ENCODE results near the gene CDC6. TPM values are rescaled to one million over a fixed set of nuclear protein-coding genes. Genes with fewer than 3 reads are reported as not detected.
A peak's percentile ranks its signal among the peaks of the same experiment; 100 is the strongest.

CDC6 gene
- total RNA-seq, 3 donors from 2014 or later: 0.29 to 0.98 (median 0.80) TPM

GRCh38 chr17:40278414-40278813 lies 9.3 kb upstream of the CDC6 start:
- Histone ChIP-seq H3K36me3 (no peaks in the 10 kb centered on the region), H3K27ac (no peak overlapping the region), H3K4me1 (no peaks in the 10 kb centered on the region), H3K9me3 (no peaks in the 10 kb centered on the region), H3K27me3 (no peaks in the 10 kb centered on the region), H3K4me3 (no peak overlapping the region)
- TF ChIP-seq POLR2AphosphoS5 (IDR thresholded peaks at IDR 0.05) (no peak), CTCF (IDR thresholded peaks at IDR 0.05) (no peak), POLR2A (IDR thresholded peaks at IDR 0.05) (no peak)
- intact Hi-C loops (cut with DNase I; ENCODE audit: low total_unique reads): no loop called here
- DNase-seq (ENCODE audit: low spot score in 2 of 2): no peak

GRCh38 chr17:40279402-40279801 lies 8.3 kb upstream of the CDC6 start:
- TF ChIP-seq POLR2A (IDR thresholded peaks at IDR 0.05) (no peak), POLR2AphosphoS5 (IDR thresholded peaks at IDR 0.05) (no peak), CTCF (IDR thresholded peaks at IDR 0.05) (no peak)
- Histone ChIP-seq H3K9me3 (no peaks in the 10 kb centered on the region), H3K4me3 (no peak overlapping the region), H3K27me3 (no peaks in the 10 kb centered on the region), H3K4me1 (peaks cover 0 to 3% of the 10 kb centered on the region in 2 donors), H3K36me3 (no peaks in the 10 kb centered on the region), H3K27ac (no peak overlapping the region)
- intact Hi-C loops (cut with DNase I; ENCODE audit: low total_unique reads): no loop called here
- DNase-seq (ENCODE audit: low spot score in 2 of 2): no peak

GRCh38 chr17:40281663-40282062 lies 6.0 kb upstream of the CDC6 start:
- no peak for DNase-seq (ENCODE audit: low spot score in 2 of 2)
- Histone ChIP-seq H3K9me3 (no peaks in the 10 kb centered on the region), H3K4me3 (no peak overlapping the region), H3K27me3 (no peaks in the 10 kb centered on the region), H3K4me1 (peaks cover 0 to 5% of the 10 kb centered on the region in 2 donors), H3K36me3 (no peaks in the 10 kb centered on the region), H3K27ac (no peak overlapping the region)
- no peak for TF ChIP-seq CTCF (IDR thresholded peaks at IDR 0.05)
- TF ChIP-seq POLR2AphosphoS5 (IDR thresholded peaks at IDR 0.05): no peak
- TF ChIP-seq POLR2A (IDR thresholded peaks at IDR 0.05): no peak
- intact Hi-C loops (cut with DNase I; ENCODE audit: low total_unique reads): no loop called here

DNA sequence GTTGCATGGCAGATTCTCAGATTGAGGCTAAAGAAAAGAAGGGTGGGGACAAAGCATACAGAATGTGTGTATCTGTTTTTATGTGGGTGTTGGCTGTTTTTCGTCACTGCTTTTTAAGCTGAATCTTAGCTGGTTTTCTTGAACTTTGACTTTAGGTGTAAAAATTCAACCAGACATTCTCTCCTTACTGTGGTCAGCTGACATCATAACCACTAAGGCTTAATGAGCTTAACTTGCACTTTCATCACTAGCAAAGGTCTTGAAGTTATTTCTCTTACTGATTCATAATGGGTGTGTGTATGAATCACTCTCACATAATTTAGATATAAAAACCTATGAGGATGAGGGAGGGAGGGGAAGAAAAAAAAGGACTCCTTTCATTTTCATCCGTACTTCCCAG lies 4.0 kb upstream of the CDC6 start:
- no peaks in the 10 kb centered on the region for H3K27me3 ChIP-seq
- H3K27ac ChIP-seq: peak overlapping the region; percentile 55 to 77
- DNase-seq (ENCODE audit: low spot score in 2 of 2): no peak
- H3K9me3 ChIP-seq: no peaks in the 10 kb centered on the region
- no peaks in the 10 kb centered on the region for H3K36me3 ChIP-seq
- intact Hi-C loops (cut with DNase I; ENCODE audit: low total_unique reads): no loop called here
- peaks cover 0 to 9% of the 10 kb centered on the region in 2 donors for H3K4me1 ChIP-seq
- no peak overlapping the region for H3K4me3 ChIP-seq
- no peak for TF ChIP-seq CTCF (IDR thresholded peaks at IDR 0.05)
- no peak for TF ChIP-seq POLR2AphosphoS5 (IDR thresholded peaks at IDR 0.05)
- TF ChIP-seq POLR2A (IDR thresholded peaks at IDR 0.05): no peak

DNA sequence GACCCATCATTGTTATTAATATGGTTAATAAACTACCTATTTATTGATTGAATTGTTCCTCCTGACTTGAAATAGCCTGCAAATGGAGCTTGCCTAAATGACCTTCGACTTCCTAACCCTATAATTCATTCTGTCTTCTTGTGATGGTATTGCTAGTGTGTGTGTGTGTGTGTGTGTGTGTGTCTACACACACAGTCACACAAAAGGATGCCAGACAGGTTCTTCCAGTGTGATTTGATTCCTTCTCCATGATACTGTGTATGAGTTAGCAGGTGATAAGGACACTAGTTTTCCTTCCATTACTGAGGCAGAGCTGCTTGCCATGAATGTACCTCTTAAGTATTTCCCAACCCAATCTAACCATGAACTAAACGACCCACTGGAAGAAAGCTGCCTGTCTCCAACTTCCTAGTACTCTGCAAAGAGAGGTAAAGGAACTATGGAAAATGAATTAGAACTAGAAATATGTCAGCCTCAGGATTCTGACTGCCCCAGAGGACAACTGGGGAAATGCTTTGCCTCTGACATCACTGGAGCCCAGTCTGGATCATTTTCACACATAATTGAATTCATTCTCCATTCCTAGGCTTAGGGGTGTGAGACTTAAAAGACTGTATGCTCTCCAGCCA lies 3.5 kb upstream of the CDC6 start:
- no peak overlapping the region for H3K4me3 ChIP-seq
- H3K27ac ChIP-seq: peak overlapping the region; percentile 55 to 77
- no peak for DNase-seq (ENCODE audit: low spot score in 2 of 2)
- H3K27me3 ChIP-seq: no peaks in the 10 kb centered on the region
- intact Hi-C loops (cut with DNase I; ENCODE audit: low total_unique reads): no loop called here
- TF ChIP-seq CTCF (IDR thresholded peaks at IDR 0.05) (no peak), POLR2AphosphoS5 (IDR thresholded peaks at IDR 0.05) (no peak), POLR2A (IDR thresholded peaks at IDR 0.05) (no peak)
- no peaks in the 10 kb centered on the region for H3K36me3 ChIP-seq
- H3K9me3 ChIP-seq: no peaks in the 10 kb centered on the region
- H3K4me1 ChIP-seq: peaks cover 0 to 9% of the 10 kb centered on the region in 2 donors

All from breast epithelium (tissue), 4 donors.